Renal cortex interstitium (tissue), 15 donors: ENCODE measurements around the gene ADAMTS4. TPM values are rescaled to one million over a fixed set of nuclear protein-coding genes. Genes with fewer than 3 reads are reported as not detected.
"Not testable (repeated sequence)": the region's sequence is repeated elsewhere in the genome, so short reads cannot be mapped to it uniquely, and the experiment has no call there.

Experiments used
- DNase-seq, 11 donors: peaks; one replicate each; pipeline ENCODE4 v3.0.0-alpha.2; 2013; ENCODE audit warnings: low read depth in 9 of 11, low spot score in 4 of 11; ENCODE audit errors: extremely low read depth in 1 of 11
- long read RNA-seq, 16 experiments: transcript quantifications; one replicate each; lab custom pipeline, GENCODE V29; 2026
- polyA plus RNA-seq, 3 donors: library from polyadenylated mRNA; unstranded; fragments of 120-200 nt; gene quantifications; one replicate each; pipeline ENCODE4 v1.2.1, GENCODE V29; 2013; ENCODE audit not compliant: insufficient read length in 3 of 3

The ADAMTS4 gene, protein sequence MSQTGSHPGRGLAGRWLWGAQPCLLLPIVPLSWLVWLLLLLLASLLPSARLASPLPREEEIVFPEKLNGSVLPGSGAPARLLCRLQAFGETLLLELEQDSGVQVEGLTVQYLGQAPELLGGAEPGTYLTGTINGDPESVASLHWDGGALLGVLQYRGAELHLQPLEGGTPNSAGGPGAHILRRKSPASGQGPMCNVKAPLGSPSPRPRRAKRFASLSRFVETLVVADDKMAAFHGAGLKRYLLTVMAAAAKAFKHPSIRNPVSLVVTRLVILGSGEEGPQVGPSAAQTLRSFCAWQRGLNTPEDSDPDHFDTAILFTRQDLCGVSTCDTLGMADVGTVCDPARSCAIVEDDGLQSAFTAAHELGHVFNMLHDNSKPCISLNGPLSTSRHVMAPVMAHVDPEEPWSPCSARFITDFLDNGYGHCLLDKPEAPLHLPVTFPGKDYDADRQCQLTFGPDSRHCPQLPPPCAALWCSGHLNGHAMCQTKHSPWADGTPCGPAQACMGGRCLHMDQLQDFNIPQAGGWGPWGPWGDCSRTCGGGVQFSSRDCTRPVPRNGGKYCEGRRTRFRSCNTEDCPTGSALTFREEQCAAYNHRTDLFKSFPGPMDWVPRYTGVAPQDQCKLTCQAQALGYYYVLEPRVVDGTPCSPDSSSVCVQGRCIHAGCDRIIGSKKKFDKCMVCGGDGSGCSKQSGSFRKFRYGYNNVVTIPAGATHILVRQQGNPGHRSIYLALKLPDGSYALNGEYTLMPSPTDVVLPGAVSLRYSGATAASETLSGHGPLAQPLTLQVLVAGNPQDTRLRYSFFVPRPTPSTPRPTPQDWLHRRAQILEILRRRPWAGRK
- polyA plus RNA-seq = 1 to 10 TPM in 1 of 3 donors, under 1 TPM in 2; 0.60 to 1.1 (median 0.78) TPM
- long read RNA-seq, donor 1, full-length matches to known transcripts = 1 of 71 reads
- long read RNA-seq, donor 1, partial matches to known transcripts = 45 of 71 reads
- long read RNA-seq, donor 1, other reads (novel, unspliced or antisense) = 25 of 71 reads
- long read RNA-seq, donor 2 = 0 reads
- long read RNA-seq, donor 3 = 0 reads
- long read RNA-seq, donor 4 = 0 reads
- long read RNA-seq, donor 5 = 0 reads
- long read RNA-seq, donor 6, partial matches to known transcripts = 64 of 100 reads
- long read RNA-seq, donor 6, other reads (novel, unspliced or antisense) = 35 of 100 reads
- long read RNA-seq, donor 7, partial matches to known transcripts = 155 of 209 reads
- long read RNA-seq, donor 7, other reads (novel, unspliced or antisense) = 54 of 209 reads
- long read RNA-seq, donor 8, partial matches to known transcripts = 205 of 223 reads
- long read RNA-seq, donor 8, other reads (novel, unspliced or antisense) = 18 of 223 reads
- long read RNA-seq, donor 9 = 0 reads
- long read RNA-seq, donor 10, full-length matches to known transcripts = 1 of 81 reads
- long read RNA-seq, donor 10, partial matches to known transcripts = 52 of 81 reads
- long read RNA-seq, donor 10, other reads (novel, unspliced or antisense) = 28 of 81 reads
- long read RNA-seq, donor 11, partial matches to known transcripts = 75 of 130 reads
- long read RNA-seq, donor 11, other reads (novel, unspliced or antisense) = 55 of 130 reads
- long read RNA-seq, donor 12 = 0 reads
- long read RNA-seq, donor 13 = 0 reads
- long read RNA-seq, donor 14 = 0 reads
- long read RNA-seq, donor 15 = 0 reads
- long read RNA-seq, donor 16 = 0 reads

DNA sequence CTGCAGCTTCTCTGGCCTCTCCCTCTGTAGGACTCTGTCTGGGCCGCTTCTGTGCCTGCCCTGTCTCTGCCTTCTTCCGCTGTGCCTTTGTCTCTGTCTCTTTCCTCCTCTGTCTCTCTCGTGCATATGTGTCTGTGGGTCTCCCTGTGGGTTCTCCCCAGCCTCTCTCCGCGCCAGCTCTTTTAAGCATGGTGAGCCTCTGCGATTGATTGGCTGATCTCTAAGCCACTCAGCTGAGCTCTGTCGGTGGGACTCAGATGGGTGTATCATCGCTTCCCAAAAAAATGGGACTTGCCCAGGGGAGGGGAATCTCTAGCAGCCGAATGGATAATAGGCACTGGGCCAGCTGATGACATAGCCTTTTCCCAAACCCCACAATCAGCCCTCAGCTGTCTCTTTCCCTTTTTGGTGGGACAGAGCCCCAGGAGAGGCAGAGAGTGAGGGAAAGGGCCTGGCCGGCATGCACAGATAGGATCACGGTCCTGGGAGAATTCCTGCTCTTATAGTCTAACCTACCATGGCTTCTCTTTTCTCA is at the start of gene ADAMTS4:
Gene ADAMTS4 (minus strand): TSS at position 158 of the 535 bp plus-strand sequence. CDS start 427 bp downstream, outside the sequence.
- peak in 1 of 11 donors; percentile 30 for DNase-seq

GRCh38 chr1:161244888-161245287 is 46.0 kb upstream of the ADAMTS4 start:
- DNase-seq = no peak

- DNase-seq = no peak
Observed at GRCh38 chr1:161242313-161242712, 43.5 kb upstream of the ADAMTS4 start.

DNA sequence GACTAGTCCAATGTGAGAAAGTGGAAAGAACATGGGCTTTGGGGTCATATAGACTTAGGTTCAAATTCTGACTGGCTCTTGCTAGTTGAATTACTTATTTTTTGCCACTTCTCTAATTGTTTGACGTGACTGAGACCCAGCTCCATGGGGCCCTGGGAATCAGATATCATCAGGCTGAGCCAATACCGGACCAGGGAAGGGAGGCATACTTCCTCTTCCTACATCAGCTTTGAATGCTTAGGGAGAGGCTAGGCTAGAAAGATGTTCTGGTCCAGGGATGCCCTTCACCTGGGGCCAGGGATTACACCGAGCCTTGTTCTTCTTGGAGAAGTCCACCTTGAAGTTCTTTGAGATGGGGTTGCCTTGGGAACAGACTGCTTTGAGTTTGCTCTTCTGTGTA is 42.8 kb upstream of the ADAMTS4 start:
- no peak for DNase-seq

- no peak for DNase-seq
Observed at GRCh38 chr1:161238039-161238473, 39.2 kb upstream of the ADAMTS4 start, which contains the start of gene NR1I3. Gene NR1I3, minus strand, starts transcription at chr1:161238203. Its CDS starts 1,638 bp downstream, at chr1:161236565.

DNA sequence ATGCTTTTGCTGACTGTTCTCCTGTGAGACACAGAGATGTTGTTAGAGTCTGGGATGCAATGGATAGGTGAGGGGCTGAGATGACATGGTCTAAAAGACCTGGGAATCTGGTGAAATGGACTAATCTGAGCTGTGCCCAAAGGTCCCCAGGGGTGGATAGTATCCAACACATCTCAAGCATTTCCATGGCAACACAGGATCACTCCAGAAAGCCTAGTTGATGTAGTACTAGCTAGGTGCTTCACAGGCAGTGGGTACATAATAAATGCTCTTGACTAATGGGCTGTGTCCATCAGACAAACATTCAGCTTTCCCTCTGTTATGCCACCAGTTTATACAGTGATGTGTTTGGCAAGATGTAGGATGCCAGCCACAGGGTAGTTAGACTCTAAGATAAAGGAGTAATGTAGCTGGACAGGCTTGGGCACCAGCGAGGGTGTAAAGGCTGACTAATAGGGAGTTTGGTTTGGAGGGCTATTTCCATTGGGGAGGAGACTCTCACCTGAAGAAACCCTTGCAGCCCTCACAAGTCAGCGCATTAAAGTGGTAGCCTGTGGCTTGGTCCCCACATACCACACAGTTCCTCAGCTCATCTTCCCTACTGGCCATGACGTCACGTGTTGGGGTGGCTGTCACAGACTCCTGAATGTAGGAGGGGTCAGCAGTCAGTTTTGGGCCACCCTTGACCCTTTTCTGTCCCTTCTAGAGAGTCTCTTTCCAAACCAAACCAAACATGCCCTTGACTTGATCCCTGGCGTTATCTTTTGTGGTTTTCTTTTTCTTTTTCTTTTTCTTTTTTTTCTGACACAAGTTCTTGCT is 37.3 kb upstream of the ADAMTS4 start:
- DNase-seq = no peak

GRCh38 chr1:161233102-161233501 is 34.2 kb upstream of the ADAMTS4 start:
- DNase-seq = no peak

GRCh38 chr1:161230762-161231161 is 31.9 kb upstream of the ADAMTS4 start:
- DNase-seq = no peak

- DNase-seq = no peak
Observed at GRCh38 chr1:161229896-161230295, 31.0 kb upstream of the ADAMTS4 start.

DNA sequence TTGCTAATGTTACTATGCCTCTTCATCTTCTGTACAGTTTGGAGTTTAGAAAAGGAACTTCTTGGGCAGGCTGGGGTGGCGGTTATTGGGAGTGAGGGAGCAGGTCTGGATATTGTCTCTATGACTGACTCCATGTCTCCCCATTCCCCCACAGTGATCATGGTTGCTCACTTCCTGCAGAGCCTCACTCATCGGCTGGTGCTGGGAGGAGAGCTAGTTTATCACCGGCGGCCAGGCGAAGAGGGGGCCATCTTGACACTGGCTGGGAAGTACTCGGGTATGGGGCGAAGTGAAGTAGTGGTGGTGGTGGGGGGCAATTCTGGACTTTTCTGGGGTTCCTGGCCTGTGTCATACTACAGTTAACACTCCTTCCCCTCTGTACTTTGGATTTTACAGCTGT is 29.2 kb upstream of the ADAMTS4 start:
- DNase-seq = no peak

- DNase-seq = peak in 9 of 11 donors; percentile 52 to 74 (median 67)
Observed at GRCh38 chr1:161227196-161227871, 28.5 kb upstream of the ADAMTS4 start.

- no peak for DNase-seq
Observed at GRCh38 chr1:161226759-161227158, 27.9 kb upstream of the ADAMTS4 start.

GRCh38 chr1:161226320-161226711 is 27.5 kb upstream of the ADAMTS4 start:
- DNase-seq = no peak

GRCh38 chr1:161225534-161226319 is 26.9 kb upstream of the ADAMTS4 start, which contains the start of gene TOMM40L:
Gene TOMM40L, plus strand, starts transcription at chr1:161226060. Its CDS starts 430 bp downstream, at chr1:161226490.
- DNase-seq = peak; percentile 85 to 97 (median 93)

DNA sequence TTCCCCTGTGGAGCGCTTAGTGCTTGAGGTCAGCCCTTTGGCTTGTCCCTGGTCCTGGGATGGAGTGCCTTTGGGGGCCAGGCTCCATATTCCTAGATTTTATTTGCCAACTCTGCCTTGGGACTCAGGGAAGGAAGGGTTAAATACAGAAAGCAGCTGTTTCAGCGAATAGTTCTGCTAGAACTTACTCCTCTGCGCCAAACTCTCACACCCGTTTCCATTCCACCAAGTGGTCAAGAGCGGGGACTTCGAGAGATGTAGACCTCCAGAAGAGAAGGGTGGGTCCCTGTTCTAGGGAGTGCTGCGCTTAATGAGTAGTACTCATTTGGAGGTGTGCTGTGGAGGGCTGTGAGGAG is 26.3 kb upstream of the ADAMTS4 start:
- no peak for DNase-seq

GRCh38 chr1:161224695-161225087 is 25.8 kb upstream of the ADAMTS4 start:
- DNase-seq = not testable (repeated sequence)
